ENCODE measurements around the gene OSBPL10.
"Not testable (repeated sequence)": the region's sequence is repeated elsewhere in the genome, so short reads cannot be mapped to it uniquely, and the experiment has no call there.

Gene OSBPL10

DNA sequence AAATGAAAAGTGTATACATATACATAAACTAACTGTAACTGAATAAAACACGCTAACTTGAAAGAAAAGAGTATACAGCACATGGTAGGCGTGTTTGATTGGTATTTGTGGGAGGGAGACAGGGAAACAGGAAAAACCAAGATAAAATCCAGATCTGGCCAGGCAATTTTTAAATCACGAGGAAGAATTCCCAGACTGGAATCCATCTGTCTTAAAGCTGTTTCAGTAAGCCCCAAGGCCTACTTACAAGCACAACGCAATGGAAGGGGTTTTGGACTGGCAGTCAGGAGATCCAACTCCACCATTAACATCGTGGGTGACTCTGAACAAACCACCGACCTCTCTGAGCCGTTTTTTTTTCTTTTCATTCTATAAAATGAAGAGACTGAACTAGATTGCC is 195.8 kb downstream of the OSBPL10 start:
- DNase-seq (ENCODE audit: low read depth) = no peak
- TF ChIP-seq, protein P1, sequence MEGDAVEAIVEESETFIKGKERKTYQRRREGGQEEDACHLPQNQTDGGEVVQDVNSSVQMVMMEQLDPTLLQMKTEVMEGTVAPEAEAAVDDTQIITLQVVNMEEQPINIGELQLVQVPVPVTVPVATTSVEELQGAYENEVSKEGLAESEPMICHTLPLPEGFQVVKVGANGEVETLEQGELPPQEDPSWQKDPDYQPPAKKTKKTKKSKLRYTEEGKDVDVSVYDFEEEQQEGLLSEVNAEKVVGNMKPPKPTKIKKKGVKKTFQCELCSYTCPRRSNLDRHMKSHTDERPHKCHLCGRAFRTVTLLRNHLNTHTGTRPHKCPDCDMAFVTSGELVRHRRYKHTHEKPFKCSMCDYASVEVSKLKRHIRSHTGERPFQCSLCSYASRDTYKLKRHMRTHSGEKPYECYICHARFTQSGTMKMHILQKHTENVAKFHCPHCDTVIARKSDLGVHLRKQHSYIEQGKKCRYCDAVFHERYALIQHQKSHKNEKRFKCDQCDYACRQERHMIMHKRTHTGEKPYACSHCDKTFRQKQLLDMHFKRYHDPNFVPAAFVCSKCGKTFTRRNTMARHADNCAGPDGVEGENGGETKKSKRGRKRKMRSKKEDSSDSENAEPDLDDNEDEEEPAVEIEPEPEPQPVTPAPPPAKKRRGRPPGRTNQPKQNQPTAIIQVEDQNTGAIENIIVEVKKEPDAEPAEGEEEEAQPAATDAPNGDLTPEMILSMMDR (conservative IDR thresholded peaks at IDR 0.05; ENCODE audit: low read depth, low read length) = no peak
- no peak overlapping the region for H3K4me3 ChIP-seq (ENCODE audit: low read depth, low read length)

DNA sequence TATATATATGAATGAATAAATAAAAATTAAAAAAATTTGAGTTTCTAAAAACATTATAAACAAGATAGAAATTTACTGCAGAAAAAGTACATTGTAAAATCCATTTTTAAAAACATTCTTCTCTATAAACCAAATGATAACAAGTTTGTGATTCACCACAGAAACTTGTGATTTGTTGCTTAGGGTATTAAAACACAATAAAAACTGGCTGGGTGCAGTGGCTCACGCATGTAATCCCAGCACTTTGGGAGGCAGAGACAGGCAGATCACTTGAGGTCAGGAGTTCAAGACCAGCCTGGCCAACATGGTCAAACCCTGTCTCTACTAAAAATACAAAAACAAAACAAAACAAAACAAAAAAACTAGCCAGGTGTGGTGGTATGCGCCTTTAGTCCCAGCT is 197.2 kb downstream of the OSBPL10 start:
- DNase-seq (ENCODE audit: low read depth) = peak; percentile 17
- not testable (repeated sequence) for H3K4me3 ChIP-seq (ENCODE audit: low read depth, low read length)

DNA sequence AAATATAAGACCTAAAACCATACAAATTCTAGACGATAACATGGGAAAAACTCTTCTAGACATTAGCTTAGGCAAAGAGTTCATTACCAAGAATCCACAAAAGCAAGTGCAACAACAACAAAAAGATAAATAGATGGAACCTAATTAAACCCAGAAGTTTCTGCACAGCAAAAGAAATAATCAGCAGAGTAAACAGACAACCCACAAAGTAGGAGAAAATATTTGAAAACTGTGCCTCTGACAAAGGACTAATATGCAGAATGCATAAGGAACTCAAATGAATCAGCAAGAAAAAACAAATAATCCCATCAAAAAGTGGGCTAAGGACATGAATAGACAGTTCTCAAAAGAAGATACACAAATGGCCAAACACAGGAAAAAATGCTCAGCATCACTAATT is 198.8 kb downstream of the OSBPL10 start:
- not testable (repeated sequence) for H3K4me3 ChIP-seq (ENCODE audit: low read depth, low read length); DNase-seq (ENCODE audit: low read depth)

DNA sequence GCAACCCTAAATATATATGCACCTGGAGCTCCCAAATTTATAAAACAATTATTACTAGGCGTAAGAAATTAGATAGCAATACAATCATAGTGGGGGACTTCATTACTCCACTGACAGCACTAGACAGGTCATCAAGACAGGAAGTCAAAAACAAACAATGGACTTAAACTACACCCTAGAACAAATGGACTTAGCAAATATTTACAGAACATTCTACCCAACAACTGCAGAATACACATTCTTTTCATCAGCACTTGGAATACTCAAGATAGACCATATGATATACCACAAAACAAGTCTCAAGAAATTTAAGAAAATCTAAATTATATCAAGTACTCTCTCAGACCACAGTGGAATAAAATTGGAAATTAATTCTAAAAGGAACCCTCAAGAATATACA is 201.5 kb downstream of the OSBPL10 start:
- H3K4me3 ChIP-seq (ENCODE audit: low read depth, low read length) = no peak overlapping the region
- TF ChIP-seq, protein P1 (conservative IDR thresholded peaks at IDR 0.05; ENCODE audit: low read depth, low read length) = no peak
- no peak for DNase-seq (ENCODE audit: low read depth)

DNA sequence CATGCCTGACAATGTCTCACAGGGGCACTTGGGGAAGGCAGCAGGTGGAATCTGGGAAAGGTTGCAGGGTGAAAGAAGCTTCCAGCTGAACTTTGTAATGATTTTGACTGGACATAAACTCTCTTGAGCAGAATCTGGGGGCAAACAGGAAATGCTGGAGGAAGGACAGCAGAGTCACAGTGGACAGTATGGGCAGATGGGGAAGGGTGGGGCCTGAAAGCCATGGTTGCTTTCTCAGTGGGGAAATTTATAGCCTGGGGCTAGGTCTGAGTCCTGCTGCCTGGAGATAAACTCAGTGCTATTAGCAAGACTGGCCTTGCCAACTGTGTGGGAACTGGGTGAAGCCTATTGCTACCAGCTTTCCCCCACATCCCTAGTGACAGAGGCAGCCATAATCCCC is 203.2 kb downstream of the OSBPL10 start:
- H3K4me3 ChIP-seq (ENCODE audit: low read depth, low read length) = no peak overlapping the region
- DNase-seq (ENCODE audit: low read depth) = no peak
- TF ChIP-seq, protein P1 (conservative IDR thresholded peaks at IDR 0.05; ENCODE audit: low read depth, low read length) = no peak

DNA sequence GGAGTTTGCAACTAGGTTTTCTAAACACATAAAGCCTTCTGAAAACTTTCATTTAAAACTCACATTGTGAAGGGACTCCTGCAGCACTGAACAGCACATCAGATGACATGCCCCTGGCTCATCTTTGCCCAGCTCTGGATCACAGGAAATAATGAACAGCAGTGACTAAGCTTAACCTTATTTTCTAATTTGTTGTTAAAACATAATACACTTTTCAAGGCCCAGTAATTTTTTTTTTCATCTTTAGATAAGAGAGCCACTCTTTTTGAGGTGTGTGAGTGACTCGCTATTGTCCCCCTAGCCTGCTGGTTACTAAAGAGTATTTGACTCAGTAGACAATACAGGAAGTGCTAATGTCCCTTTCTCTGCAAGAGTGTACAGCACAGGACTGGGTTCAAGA is 204.0 kb downstream of the OSBPL10 start:
- no peak for DNase-seq (ENCODE audit: low read depth)
- TF ChIP-seq, protein P1 (conservative IDR thresholded peaks at IDR 0.05; ENCODE audit: low read depth, low read length) = no peak
- H3K4me3 ChIP-seq (ENCODE audit: low read depth, low read length) = no peak overlapping the region

DNA sequence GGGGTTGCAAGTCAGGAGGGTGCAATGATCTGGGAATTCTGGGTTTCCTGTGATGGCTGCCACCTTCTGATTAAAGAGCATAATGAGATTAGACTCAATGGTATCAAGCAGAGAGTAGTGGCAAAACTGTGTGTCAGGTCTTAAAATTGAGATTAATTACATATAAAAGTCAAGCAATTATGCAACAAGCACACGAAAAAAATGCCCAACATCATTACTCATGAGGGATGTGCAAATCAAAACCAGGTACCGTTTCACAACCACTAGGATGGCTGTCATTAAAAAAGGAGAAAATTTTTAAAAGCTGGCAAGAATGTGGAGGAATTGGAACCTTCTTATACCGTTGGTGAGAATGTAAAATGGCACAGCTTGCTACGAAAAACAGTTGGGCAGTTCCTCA is 205.0 kb downstream of the OSBPL10 start:
- TF ChIP-seq, protein P1 (conservative IDR thresholded peaks at IDR 0.05; ENCODE audit: low read depth, low read length) = no peak
- DNase-seq (ENCODE audit: low read depth) = no peak
- no peak overlapping the region for H3K4me3 ChIP-seq (ENCODE audit: low read depth, low read length)

DNA sequence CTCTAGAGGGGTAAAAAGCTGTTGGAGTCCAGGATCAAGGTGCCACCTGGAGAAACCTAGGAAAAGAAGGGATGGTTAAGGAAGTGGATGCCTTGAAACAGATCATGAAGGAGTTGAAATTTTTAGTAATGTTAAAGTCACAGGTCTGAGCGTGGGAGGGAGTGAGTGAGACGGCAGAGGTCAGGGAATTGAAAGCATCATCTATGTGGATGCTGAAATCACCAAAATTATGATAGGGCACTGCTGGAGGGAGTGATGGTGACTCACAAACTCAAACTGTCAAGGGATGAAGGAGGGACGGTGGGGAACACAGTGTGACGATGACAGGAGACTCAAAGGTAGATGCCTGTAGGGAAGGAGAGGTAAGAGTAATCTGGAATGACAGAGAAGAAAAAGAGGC is 205.7 kb downstream of the OSBPL10 start:
- no peak overlapping the region for H3K4me3 ChIP-seq (ENCODE audit: low read depth, low read length)
- TF ChIP-seq, protein P1 (conservative IDR thresholded peaks at IDR 0.05; ENCODE audit: low read depth, low read length) = no peak
- DNase-seq (ENCODE audit: low read depth) = no peak

All from choroid plexus epithelial cell (primary cell).